Caco-2 (cell line): ENCODE results near the gene SEPTIN12. TPM values are rescaled to one million over a fixed set of nuclear protein-coding genes. Genes with fewer than 3 reads are reported as not detected.
A peak's percentile ranks its signal among the peaks of the same experiment; 100 is the strongest.

Experiments used
- BruUV-seq: library from RNA; stranded (reverse); fragments of 400-500 nt; replicated peaks from 2 replicates; lab custom pipeline; 2021; lab: Mats Ljungman, UMichigan
- CTCF ChIA-PET: fragments of 300-600 bp; sonication (Branson Sonifier 250); formaldehyde crosslinking; loops from one replicate; lab custom pipeline; 2022; ENCODE audit warnings: antibody characterized with exemption; lab: Charles Lee
- POLR2A ChIA-PET: fragments of 300-600 bp; sonication (Branson Sonifier 250); formaldehyde crosslinking; loops from one replicate; lab custom pipeline; 2022; ENCODE audit warnings: antibody characterized with exemption; lab: Charles Lee
- DNase-seq, 2 experiments: peaks; one replicate each; pipeline versions ENCODE4 v3.0.0 to v3.0.0-alpha.2; 2020 to 2022
- H3K27me3 ChIP-seq: replicated peaks from 2 replicates; pipeline ENCODE4 v1.6.0; 2011; ENCODE audit warnings: low read length; ENCODE audit not compliant: control insufficient read depth, insufficient read depth
- H3K36me3 ChIP-seq: 2 replicates; pipeline ENCODE4 v1.5.1; 2011; ENCODE audit warnings: low read length; ENCODE audit not compliant: control insufficient read depth, insufficient read depth
- H3K4me1 ChIP-seq: fragments of 250-450 bp; sonication (Bioruptor Pico); 2 replicates; pipeline ENCODE4 v1.5.1; 2020; ENCODE audit warnings: mild to moderate bottlenecking
- H3K4me3 ChIP-seq: 2 replicates; pipeline ENCODE4 v1.5.1; 2011; ENCODE audit warnings: low read depth, mild to moderate bottlenecking, control low read depth, low read length
- H3K9me3 ChIP-seq: fragments of 250-450 bp; sonication (Bioruptor Pico); 2 replicates; pipeline ENCODE4 v1.5.1; 2020; ENCODE audit warnings: mild to moderate bottlenecking, moderate library complexity
- H3K27ac Mint-ChIP-seq: one replicate; pipeline ENCODE4 v1.8.0; 2022; ENCODE audit warnings: mixed read lengths; ENCODE audit not compliant: unreplicated experiment
- H3K27me3 Mint-ChIP-seq: one replicate; pipeline ENCODE4 v1.8.0; 2022; ENCODE audit warnings: mixed read lengths; ENCODE audit not compliant: insufficient read depth, unreplicated experiment
- H3K36me3 Mint-ChIP-seq: one replicate; pipeline ENCODE4 v1.8.0; 2022; ENCODE audit warnings: mild to moderate bottlenecking, mixed read lengths; ENCODE audit not compliant: insufficient read depth, unreplicated experiment
- H3K4me1 Mint-ChIP-seq: one replicate; pipeline ENCODE4 v1.8.0; 2022; ENCODE audit warnings: low read depth, mixed read lengths; ENCODE audit not compliant: unreplicated experiment
- H3K4me3 Mint-ChIP-seq: one replicate; pipeline ENCODE4 v1.8.0; 2022; ENCODE audit warnings: mild to moderate bottlenecking, moderate library complexity, mixed read lengths; ENCODE audit not compliant: unreplicated experiment
- H3K9me3 Mint-ChIP-seq: one replicate; pipeline ENCODE4 v1.8.0; 2022; ENCODE audit warnings: mixed read lengths; ENCODE audit not compliant: unreplicated experiment
- CTCF ChIP-seq, 2 experiments: fragments of 200-600 bp in 1 of 2; IDR thresholded peaks; 1 replicate in 1 of 2; 2 replicates in 1 of 2; pipeline versions ENCODE4 v1.5.1 to v1.8.0; 2011 to 2022; ENCODE audit warnings: antibody characterized with exemption in 1 of 2, control low read depth in 1 of 2, inconsistent platforms in 1 of 2, low read depth in 1 of 2, low read length in 1 of 2, mild to moderate bottlenecking in 1 of 2, moderate library complexity in 1 of 2; ENCODE audit not compliant: insufficient read depth in 1 of 2, severe bottlenecking in 1 of 2, unreplicated experiment in 1 of 2
- intact Hi-C: fragments of 100-400 bp; cut with micrococcal nuclease; formaldehyde crosslinking; loops from one replicate; pipeline ENCODE4 v1.10.0; 2022; ENCODE audit not compliant: unreplicated experiment
- total RNA-seq: library from RNA; stranded (reverse); gene quantifications from 2 replicates; pipeline ENCODE4 v1.2.3, GENCODE V29; 2022

The SEPTIN12 gene
- total RNA-seq, 1 experiment from 2014 or later, result not detected

- ChIA-PET POLR2A (interaction anchor here (0.6 to 1.5 kb wide), 5 partner anchors 45 to 326 kb away, joined by 3 to 5 read pairs (median 3); partner anchors contain the start of genes DNAAF8, HMOX2 and SEC14L5), CTCF (interaction anchor here (0.5 to 1.0 kb wide), 2 partner anchors 12 to 127 kb away, joined by 6 read pairs; no protein-coding TSS in a partner anchor)
- no peak for TF ChIP-seq CTCF (IDR thresholded peaks at IDR 0.05; ENCODE audit: insufficient read depth in 1 of 2, low read depth in 1 of 2, low read length in 1 of 2, severe bottlenecking in 1 of 2, unreplicated experiment in 1 of 2)
- no peaks in the 10 kb centered on the region for H3K9me3 Mint-ChIP-seq
- H3K36me3 ChIP-seq, result no peaks in the 10 kb centered on the region
- peak overlapping the region; percentile 48 for H3K27ac Mint-ChIP-seq
- H3K36me3 Mint-ChIP-seq, result peaks cover 54% of the 10 kb centered on the region
- no peaks in the 10 kb centered on the region for H3K27me3 ChIP-seq
- intact Hi-C loops, result loop anchor here (1.0 to 5.0 kb wide), 3 partner anchors 34 to 110 kb away; partner anchors contain the start of genes ANKS3, DNAAF8 and NUDT16L1
- peak overlapping the region; percentile 74 for H3K4me3 ChIP-seq
- peak overlapping the region; percentile 77 for H3K4me3 Mint-ChIP-seq
- H3K9me3 ChIP-seq, result no peaks in the 10 kb centered on the region
- peaks cover 9% of the 10 kb centered on the region; the same call in 1 of the 2 replicates for H3K4me1 ChIP-seq
- no TSS peak for BruUV-seq
- DNase-seq, result peak; percentile 94
- no peaks in the 10 kb centered on the region for H3K27me3 Mint-ChIP-seq
- H3K4me1 Mint-ChIP-seq, result peaks cover 10% of the 10 kb centered on the region
These were observed 14.6 kb upstream of the SEPTIN12 start for GRCh38 chr16:4802659-4803287.

GRCh38 chr16:4801962-4802658 is 14.0 kb upstream of the SEPTIN12 start, which contains the start of gene ROGDI:
Gene ROGDI (minus strand): TSS chr16:4802633. CDS start chr16:4802571, 62 bp downstream.
- no TSS peak for BruUV-seq
- H3K27me3 Mint-ChIP-seq, result no peaks in the 10 kb centered on the region
- peak within 1 kb of the TSS; percentile 48 for H3K27ac Mint-ChIP-seq
- no peaks in the 10 kb centered on the region for H3K9me3 Mint-ChIP-seq
- ChIA-PET CTCF (interaction anchor here (0.5 to 1.0 kb wide), 2 partner anchors 13 to 127 kb away, joined by 6 read pairs; no protein-coding TSS in a partner anchor), POLR2A (interaction anchor here (0.9 to 1.5 kb wide), 4 partner anchors 46 to 326 kb away, joined by 3 to 5 read pairs (median 4); partner anchors contain the start of genes DNAAF8, HMOX2 and SEC14L5)
- Histone ChIP-seq H3K4me1 (peaks cover 9% of the 10 kb centered on the region; the same call in 1 of the 2 replicates), H3K27me3 (no peaks in the 10 kb centered on the region), H3K36me3 (no peaks in the 10 kb centered on the region), H3K9me3 (no peaks in the 10 kb centered on the region), H3K4me3 (peak within 1 kb of the TSS; percentile 74)
- TF ChIP-seq CTCF (IDR thresholded peaks at IDR 0.05; ENCODE audit: insufficient read depth in 1 of 2, low read depth in 1 of 2, low read length in 1 of 2, severe bottlenecking in 1 of 2, unreplicated experiment in 1 of 2), result no peak
- peaks cover 47% of the 10 kb centered on the region for H3K36me3 Mint-ChIP-seq
- DNase-seq, result peak; percentile 90 to 92
- intact Hi-C loops, result loop anchor here (1.0 to 5.0 kb wide), 3 partner anchors 34 to 110 kb away; partner anchors contain the start of genes ANKS3, DNAAF8 and NUDT16L1
- peak within 1 kb of the TSS; percentile 77 for H3K4me3 Mint-ChIP-seq
- H3K4me1 Mint-ChIP-seq, result peaks cover 10% of the 10 kb centered on the region
